GM08714 (cell line): ENCODE data around the gene KCNK17.

ENCODE experiments used
- H3K4me3 ChIP-seq: fragments of 200-500 bp; sonication (Bioruptor generic); 2 replicates; pipeline ENCODE4 v1.5.1; 2014; ENCODE audit warnings: mild to moderate bottlenecking, low read length, inconsistent platforms
- ZNF274 ChIP-seq: IDR thresholded peaks from 2 replicates; pipeline ENCODE4 v1.6.1; 2012; ENCODE audit warnings: mild to moderate bottlenecking, low read depth, low read length

KCNK17 gene

GRCh38 chr6:39342692-39343395, 28.6 kb upstream of the KCNK17 start:
- H3K4me3 ChIP-seq: no peak overlapping the region
- no peak for TF ChIP-seq ZNF274

- H3K4me3 ChIP-seq: no peak overlapping the region
- no peak for TF ChIP-seq ZNF274
These were observed 27.7 kb upstream of the KCNK17 start for GRCh38 chr6:39341937-39342336.

DNA sequence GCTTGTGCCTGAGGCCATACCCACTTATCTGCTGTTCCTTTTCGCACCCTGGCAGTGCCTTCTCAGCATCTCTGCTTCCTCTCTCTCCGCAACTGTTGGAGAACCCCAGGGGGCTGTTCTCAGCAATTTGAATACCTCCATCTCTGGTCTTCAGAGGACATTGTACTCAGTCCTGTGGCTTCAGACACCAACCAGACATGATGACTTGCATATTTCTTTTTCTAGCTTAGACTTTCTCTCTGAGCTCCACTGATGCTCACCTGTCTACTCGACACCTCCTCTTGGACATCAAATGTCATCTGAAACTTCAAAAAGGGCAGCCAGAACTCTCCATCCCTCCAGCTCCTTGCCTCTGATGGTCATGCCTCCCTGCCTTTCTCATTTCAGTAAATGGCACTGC, 27.1 kb upstream of the KCNK17 start:
- TF ChIP-seq ZNF274: no peak
- H3K4me3 ChIP-seq: no peak overlapping the region

DNA sequence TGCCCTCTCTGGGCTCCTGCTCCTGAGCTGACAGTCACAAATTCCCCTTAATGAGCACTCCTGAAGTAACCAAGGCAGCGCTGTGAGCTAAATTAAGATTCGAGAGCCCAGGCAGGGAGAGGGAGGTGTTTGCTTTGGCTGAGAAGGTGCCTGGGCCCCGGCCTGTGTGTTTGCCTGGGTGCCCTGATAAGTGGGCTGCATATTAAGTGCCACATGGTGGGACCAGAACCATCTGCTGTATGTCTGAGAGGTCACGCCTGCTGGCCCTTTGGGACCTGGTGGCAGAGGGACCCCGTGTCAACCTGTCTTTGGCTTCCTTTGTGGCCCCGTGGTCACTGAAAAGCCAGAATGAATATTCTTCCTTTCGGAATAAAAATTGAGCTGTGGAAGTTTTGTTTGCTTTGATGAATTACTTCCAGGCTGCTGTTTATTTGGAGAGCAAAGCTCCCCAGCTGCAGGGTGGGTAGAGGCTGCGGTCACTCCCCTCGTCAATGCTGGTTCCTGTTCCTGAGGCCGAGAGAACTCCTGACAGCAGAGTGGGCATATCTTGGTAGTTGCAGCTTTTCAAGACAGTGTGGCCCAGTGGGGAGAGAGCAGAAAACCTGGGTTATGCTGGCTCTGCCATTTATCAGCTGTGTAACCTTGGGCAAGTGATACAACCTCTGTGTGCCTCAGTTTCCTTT, 25.8 kb upstream of the KCNK17 start:
- no peak for TF ChIP-seq ZNF274
- H3K4me3 ChIP-seq: no peak overlapping the region

- no peak overlapping the region for H3K4me3 ChIP-seq
- no peak for TF ChIP-seq ZNF274
These were observed 25.1 kb upstream of the KCNK17 start for GRCh38 chr6:39339096-39339867.

- no peak overlapping the region for H3K4me3 ChIP-seq
- no peak for TF ChIP-seq ZNF274
These were observed 24.2 kb upstream of the KCNK17 start for GRCh38 chr6:39338397-39338796.

- H3K4me3 ChIP-seq: no peak overlapping the region
- TF ChIP-seq ZNF274: no peak
These were observed 21.7 kb upstream of the KCNK17 start for GRCh38 chr6:39335780-39336545.

GRCh38 chr6:39333644-39334438, 19.6 kb upstream of the KCNK17 start:
- TF ChIP-seq ZNF274: no peak
- no peak overlapping the region for H3K4me3 ChIP-seq

DNA sequence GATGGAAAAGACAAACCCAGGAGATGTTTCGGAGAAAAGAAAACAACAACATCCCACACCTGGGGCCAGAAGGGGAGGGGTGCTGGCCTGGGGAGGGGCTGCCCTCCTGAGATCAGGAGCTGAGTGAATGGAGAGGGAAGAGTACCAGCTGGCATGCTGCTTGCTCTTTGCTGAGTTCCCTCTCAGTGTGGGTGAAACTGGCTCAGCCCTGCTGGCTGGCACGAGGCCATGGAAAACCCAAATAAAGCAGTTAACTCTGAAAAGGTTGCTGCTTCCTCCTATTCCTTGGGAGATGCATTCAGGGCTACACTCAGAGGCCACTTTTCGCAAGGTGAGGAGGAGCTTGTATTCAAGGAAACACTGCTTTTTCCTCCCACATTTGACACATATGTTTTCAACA, 16.3 kb upstream of the KCNK17 start:
- H3K4me3 ChIP-seq: no peak overlapping the region
- TF ChIP-seq ZNF274: no peak

DNA sequence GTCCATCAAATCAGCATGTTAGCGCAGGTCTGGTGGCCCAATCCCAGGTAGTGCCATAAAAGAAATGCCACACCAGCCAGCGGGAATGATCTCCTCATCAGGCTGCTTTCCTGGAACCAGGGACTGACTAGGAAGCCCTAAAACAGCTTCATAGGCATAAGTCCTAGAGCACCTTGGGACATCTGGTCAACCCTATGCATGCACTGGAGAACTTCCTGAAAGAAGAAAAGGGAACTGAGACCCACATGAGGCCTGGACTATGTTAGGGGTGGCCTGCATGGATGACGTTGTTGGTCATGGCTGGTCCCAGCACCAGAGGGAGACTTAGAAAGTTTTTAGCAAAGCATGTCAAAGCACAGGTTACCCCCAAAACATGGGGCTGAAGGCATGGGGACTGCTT, 15.8 kb upstream of the KCNK17 start:
- TF ChIP-seq ZNF274: no peak
- no peak overlapping the region for H3K4me3 ChIP-seq

DNA sequence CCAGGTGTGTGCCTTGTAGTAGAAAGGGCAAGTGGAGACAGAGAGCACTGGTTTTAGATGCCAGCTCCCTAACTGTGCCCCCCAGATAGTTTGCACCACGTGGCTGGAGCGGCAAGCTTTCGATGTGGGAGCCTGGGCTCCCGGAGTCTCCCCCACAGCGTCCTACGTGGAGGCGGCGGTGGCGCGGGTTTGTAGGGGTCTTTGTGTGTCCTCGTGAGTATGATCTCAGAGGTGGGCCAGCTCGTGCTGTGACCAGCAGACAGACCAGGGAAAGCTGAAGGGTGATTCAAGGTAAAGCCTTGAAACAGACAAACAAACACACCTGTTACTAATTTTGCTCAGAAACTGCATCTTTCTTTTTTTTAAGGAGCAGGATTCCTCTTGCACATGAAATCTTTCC, 13.8 kb upstream of the KCNK17 start:
- no peak for TF ChIP-seq ZNF274
- H3K4me3 ChIP-seq: no peak overlapping the region

- TF ChIP-seq ZNF274: no peak
- no peak overlapping the region for H3K4me3 ChIP-seq
These were observed 13.3 kb upstream of the KCNK17 start for GRCh38 chr6:39327507-39327906.

DNA sequence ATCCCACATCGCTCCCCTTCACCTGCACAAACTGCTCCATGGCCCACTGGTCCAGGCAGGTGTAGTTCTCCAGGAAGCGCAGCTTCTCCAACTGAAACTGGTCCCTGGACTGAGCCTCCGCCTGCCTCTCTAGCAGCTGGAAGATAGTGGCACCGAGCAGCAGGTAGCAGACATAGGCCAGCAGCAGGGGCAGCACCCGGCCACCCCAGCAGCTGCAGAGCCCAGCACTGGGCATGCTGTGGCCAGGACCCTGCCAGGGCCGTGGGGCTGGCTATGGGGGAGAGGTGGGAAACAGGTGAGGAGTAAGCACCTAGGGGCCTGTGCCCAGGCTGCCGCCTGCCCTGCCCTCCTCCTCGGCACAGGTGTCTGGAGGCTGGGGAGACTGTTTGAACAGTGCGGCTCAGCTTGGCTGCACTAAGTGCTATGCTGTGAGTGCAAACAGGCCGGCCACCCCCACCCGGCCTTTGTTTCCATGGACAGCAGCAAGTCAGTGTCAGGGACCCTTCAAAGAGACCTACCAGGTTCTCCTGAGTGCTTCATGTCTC, 8.2 kb upstream of the KCNK17 start, which contains the start of gene KCNK16:
Gene KCNK16, minus strand, starts transcription at position 397 of the 545 bp plus-strand sequence. Its CDS starts 162 bp downstream, at position 235.
- no peak for TF ChIP-seq ZNF274
- no peak within 1 kb of the TSS for H3K4me3 ChIP-seq

GRCh38 chr6:39321761-39322160, 7.5 kb upstream of the KCNK17 start:
- no peak for TF ChIP-seq ZNF274
- H3K4me3 ChIP-seq: no peak overlapping the region
